M059J (cell line): ENCODE results near the gene MED27. TPM values are rescaled to one million over a fixed set of nuclear protein-coding genes. Genes with fewer than 3 reads are reported as not detected.

Experiments used
- DNase-seq: peaks from one replicate; pipeline ENCODE4 v3.0.0-alpha.2; 2012; ENCODE audit warnings: low read depth
- total RNA-seq: library from RNA; depleted of rRNA; stranded (reverse); fragments of >200 nt; shearing (Covaris generic); gene quantifications from 2 replicates; pipeline ENCODE4 v1.2.3, GENCODE V29; 2014

The MED27 gene
- total RNA-seq, 1 experiment from 2014 or later, result 50.1 TPM

DNA sequence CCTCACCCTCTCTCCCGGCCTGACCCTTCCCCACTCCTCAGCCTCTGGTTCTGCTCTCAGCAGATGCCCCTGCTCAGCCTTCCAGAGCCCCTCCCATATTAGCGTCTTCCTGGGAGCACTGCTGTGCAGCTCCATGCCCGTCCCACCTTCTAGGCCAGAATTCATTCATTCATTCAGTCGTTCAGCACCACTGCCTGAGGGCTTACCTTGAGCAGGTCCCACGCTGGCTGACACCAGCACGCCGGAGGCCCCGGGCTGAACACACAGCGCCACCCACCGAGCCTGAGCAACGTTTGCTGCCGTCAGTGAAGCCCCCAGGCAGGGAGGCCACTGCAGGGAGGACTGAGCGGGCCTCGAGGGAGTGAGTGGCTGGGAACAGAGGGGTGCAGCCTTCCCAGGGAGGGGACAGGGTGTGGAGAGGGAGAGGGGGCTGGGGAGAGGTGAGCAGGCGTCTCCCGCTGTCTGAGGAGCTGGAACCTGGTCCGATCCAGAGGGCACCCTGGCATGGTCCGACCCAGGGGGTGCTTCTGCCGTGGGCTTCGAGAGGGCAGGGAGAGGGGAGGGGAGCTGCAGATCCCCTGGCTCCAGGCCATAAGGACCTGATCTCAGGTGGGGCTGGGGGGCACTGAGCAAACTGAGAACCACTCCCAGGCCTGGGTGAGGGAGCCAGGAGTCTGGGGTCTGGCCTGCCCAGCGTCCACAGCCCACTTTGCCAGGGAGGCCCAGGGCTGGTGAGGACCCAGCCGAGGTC, 241.0 kb downstream of the MED27 start:
- no peak for DNase-seq

DNA sequence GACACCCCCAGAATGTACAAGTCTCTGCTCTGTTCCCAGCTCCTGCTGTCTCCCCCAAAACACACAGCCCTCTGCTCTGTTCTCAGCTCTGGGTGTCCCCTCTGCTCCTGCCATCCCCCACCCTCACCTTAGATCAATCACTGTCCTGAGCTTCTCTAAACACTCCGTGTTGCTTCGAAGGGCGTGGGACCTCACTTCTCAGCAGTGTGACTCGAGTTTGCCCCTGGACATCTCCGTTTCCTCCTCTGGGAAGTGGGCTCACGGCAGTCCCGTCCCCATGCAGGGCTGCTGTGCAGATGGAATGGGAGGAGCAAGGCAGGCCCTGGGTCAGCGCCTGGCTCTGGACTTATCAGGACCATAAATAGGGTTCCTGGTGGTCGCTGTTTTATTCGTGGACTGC, 241.8 kb downstream of the MED27 start:
- no peak for DNase-seq

DNA sequence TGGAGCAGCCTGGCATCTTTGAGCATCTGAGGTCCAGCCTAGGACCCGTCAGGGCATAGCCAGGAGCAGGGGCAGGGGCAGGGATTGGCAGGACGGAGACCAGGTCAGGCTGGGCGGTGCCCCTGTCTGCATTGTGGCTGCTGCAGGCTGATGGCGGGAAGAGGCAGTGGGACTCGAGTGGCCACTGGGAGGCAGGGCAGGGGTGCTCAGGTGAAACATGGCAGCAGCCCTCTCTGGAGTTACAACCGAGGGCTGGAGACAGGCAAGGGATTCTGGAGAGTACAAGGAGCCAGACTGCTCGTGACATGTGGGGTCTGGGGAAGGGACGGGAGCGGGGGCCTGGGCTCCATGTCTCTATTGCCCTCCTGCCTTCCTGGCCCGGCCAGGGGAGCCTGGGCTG, 242.4 kb downstream of the MED27 start:
- peak; percentile 33 for DNase-seq

DNA sequence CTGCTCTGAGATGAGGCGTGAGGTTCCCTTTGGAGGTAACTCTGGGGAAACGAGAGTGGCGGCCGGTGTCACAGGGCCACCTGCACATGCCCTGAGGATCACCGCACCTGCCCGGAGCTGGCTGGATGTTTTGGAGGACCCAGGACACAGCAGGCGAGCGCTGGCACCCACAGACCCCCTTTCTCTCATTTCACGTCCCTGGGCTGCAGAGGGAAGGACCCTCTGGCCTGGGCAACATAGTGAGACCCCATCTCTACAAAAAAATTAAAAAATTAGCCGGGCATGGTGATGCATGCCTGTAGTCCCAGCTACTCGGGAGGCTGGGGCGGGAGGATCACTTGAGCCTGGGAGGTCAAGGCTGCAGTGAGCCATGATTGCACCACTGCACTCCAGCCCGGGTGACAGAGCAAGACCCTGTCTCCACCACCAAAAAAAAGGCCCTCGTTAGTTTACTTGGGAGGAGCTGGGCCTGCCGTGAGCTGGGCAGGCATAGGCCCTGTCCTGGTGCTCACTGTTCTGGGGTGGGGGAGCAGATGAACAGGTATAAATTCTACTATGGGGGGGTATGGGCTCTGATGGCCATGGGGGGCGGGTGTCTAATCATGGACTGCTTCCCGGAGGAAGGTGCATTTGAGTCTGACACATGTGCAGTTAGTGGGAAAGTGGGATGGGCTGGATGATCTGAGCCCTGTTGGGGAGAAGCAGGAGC, 242.9 kb downstream of the MED27 start:
- DNase-seq, result no peak

DNA sequence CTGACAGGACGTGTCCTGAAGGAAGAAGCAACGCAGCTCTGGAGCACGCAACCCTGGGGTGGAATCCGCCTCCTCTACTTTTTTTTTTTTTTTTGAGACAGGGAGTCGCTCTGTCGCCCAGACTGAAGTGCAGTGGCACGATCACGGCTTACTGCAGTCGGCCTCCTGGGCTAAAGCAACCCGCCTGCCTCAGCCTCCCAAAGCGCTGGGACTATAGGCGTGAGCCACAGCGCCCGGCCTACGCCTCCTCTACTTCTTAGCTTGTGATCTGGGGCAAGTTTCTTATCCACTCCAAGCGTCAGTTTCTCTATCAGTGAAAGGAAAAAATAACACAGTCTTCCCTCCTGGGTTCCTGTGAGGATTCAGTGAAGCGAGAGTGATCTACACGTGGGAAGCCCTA, 243.6 kb downstream of the MED27 start:
- DNase-seq, result no peak

DNA sequence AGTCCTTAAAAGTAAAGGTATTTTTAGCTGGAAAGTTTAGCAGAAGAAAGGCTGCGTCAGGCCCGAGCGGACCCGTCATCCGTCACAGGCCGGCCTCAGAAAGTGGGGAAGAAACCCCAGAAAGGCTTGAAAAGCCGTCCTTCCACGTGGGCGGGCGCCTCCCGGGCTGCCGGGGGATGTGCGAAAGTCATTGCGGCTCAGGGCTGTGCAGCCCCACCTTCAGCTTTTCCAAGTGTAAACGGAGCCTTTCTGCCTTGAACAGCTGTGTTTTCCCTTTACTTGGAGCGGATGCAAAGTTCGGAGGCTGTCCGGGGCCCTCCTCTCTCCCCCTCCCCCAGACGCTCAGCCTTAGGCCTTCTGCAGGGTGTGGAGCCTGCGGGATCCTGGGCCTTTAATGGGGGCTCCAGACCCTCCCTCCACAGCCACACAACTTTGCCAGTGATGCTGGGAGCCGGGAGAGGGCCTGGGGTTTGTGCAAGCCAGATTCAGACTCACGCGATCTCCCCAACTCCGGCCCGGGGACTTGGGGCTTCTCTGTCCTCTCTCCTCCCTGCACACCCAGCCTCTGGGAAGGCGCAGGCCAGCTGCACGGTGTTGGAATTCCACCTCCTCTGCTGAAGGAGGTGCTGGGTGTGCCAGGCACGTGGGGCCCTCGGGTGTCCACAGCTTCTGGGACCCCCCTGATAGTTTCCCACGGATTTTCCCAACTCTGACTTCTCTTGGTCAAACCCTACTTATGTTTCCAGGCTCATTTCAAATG, 244.3 kb downstream of the MED27 start:
- DNase-seq, result no peak

DNA sequence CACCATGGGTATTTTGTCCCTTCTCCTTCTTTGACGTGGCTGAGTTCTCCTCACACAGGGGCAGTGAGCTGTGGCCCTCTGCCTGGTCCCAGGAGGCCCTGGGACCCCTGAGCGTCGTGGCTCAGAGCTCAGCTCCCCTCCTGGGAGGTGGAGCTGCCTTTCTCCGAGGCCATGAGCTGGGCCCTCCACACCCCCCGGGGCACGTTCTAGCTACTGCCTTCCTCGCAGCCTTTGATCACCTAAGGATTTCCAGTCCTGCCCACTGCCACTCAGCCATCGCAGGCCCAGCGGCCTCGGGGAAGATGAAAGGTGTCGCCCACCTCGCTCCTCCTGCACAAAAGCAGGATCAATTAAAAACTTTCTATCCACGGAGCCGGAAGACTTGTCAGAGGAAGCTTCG, 244.9 kb downstream of the MED27 start:
- DNase-seq, result no peak

DNA sequence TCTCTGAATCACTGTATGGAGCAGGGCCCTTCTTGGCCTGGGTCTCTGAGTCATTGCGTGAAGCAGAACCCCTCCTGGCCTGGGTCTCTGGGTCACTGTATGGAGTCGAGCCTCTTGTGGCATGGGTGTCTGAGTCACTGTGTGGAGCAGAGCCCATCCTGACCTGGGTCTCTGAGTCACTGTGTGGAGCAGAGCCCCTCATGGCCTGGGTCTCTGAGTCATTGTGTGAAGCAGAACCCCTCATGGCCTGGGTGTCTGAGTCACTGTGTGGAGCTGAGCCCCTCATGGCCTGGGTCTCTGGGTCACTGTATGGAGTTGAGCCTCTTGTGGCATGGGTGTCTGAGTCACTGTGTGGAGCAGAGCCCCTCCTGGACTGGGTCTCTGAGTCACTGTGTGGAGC, 245.8 kb downstream of the MED27 start:
- peak; percentile 25 for DNase-seq

DNA sequence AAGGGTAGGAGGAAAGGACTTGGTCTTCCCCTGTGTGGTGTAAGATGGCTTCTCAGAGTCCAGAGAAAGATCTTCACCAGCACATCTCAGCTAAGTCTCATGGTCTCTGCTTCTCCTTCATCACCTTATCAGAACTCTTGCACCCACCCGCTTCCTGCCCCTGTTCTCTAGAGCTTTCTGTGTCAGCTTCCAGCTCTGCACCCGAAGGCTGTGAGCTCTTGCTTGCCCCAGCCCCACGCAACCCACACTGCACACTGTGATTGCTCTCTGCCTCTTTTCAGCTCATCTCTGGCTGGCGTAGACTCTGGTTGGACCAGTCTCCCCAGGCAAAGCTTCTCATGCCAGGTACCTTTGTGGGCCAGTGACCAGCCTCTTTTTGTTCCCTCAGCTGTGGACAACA, 246.6 kb downstream of the MED27 start:
- no peak for DNase-seq

DNA sequence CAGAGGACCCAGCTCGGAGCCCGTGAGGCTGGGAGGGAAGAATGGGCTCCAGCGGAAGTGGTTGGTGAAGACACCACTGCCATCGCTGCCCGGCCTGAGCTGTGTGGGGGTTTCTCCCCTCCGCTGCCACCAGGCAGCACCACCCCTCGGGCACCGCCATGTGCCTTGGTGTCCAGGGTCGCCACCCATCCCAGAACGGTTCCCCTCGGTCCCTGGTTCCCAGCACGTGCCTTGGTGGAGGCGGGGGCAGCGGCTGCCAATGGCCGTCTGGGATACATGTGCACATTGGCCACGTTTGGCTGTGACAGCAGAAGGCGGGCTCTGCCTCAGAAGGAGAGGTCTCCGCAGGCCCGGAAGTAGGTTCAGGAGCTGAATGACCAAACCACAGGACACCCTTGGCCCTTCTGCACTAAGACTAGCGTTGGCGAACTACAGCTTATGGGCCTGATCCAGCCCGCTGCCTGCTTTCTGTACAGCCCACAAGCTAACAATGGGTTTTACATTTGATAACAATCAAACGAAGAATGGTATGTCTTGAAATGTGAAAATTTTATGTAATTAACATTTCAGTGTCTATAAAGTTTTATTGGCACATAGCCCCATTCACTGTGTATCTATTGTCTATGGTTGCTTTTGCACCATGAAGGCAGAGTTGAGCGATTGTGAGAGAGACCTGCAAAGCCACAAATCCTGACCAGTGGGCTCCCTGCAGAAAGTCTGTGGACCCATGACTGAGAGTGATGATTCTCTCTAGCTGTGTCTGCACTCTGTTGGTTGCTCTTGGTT, 248.1 kb downstream of the MED27 start:
- DNase-seq, result no peak

DNA sequence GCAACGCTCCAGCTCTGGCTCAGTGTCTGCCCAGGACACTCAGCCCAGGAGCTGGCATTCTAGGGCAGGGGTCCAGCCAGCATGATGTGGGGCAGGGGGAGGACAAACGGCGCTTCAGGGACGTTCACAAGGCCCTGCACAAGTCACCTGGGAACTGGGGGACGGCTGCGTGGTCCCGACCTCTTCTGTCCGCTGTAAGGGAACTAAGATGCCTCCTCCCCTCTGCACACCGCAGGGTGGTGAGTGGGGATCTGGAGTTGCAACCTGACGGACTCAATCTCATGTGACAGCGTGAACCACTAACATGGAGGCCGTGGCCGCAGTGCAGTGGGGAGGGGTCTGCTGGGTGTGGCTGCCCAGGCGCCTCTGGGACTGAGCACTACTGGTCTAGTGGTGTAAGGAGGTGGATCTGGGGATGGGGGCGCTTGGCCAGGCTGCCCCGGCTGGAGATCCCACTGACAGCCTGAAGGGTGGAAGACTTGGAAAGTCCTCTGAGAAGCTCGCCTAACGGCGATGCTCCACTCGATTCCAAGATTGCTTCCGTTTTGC, 251.8 kb downstream of the MED27 start:
- DNase-seq, result no peak

DNA sequence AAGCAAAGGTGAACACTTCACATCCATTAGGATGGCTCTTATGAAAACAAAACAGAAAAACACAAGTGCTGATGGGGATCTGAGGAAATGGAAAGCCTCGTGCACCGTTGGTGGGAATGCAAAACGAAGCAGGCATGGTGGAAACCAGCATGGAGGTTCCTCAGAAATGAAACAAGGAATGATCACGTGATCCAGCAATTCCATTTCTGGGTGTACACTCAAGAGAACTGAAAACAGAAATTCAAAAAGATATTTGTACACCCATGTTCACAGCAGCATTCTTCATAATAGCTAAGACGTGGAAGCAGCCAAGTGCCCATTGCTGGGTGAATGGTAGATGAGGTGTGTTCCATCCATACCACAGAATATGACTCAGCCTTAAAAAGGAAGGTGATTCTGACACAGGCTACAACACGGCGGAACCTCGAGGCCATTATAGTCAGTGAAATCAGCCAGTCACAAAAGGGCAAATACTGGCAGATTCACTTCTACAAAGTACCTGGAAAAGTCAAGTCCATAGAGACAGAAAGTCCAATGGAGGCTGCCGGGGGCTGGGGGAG, 252.6 kb downstream of the MED27 start:
- peak; percentile 23 for DNase-seq

DNA sequence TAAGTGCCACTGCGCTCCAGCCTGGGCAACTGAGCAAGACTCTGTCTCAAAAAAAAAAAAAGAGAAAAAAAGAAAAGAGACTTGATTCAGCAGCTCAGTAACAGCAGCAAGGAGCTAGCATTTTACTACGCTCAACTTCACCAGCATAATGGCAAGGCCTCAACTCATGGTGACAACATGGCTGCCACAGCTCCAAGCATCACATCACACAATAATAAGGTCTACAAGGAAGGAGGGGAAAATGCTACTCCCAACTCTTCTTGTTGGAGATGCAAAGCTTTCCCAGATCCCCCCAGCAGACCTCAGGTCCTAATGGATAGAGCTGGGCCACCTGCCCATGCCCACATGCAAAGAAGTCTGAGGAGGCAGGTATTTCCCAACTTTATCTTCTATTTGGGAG, 253.6 kb downstream of the MED27 start:
- DNase-seq, result no peak

DNA sequence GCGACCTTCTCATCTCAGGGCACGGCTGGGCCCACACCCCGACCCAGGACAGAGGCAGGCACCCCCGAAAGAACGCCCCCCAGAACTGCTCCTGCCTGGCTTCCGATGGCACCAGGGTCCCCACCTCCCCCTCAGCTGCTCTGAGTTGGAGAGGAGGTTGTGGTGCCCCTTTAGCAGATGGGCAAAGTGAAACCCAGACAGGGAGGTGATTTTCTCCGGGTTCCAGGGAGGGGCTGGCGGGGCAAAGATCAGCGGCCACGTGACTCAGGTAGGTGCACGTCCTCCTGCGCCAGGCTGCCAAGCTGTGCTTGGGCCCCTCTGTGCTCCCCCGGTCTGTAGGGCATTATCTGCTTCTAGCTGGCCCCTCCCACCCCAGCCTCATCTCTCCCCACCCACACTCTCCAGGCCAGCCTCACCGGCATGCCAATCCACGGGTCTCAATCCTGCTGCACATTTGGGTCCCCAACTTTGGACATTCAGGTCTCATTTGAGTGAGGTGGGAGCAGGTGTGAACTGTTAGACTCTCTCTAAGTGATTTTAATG, 254.6 kb downstream of the MED27 start:
- no peak for DNase-seq

DNA sequence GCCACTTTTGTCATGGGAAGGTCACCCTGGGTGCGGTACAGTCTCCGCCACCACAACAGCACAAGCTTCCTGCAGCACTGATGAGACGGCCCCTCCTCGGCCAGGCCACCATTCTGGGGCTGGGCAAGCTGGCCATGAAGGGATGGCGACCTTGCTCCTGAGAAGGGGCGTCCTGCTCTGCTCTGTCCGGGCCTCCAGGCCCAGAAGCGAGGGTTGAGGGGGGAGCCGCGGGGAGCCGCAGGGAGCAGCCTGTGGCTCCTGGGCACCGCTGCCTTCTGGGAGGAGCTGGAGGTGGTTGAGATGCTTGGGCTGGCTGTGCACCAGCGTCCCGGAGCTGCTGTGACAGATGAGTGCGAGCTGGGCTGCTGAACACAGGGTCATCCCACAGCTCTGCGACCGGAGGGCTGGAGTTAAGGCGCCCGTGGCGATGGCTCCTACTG, 255.5 kb downstream of the MED27 start:
- DNase-seq, result no peak

DNA sequence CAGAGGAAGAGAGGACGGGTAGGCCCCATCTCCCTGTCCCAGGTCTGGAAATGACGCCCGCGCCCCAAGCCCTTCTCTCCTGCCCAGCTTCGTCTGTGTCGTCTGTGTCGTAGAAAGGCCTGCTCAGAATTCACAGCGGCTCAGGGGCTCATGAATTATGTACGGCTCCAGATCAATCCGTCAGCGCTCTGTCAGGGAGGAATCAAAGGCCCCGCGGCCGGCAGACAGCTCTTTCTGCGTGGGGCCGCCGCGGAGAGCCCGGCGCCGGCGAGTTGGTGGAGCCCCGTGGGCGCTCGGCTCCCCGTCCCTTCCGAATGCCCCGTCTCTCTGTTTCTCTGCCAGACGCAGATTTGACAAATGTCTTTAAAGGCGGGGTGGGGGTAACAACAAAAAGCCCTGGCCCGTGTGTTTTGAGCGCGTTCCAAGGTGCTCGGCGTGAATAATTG, 255.9 kb downstream of the MED27 start:
- no peak for DNase-seq

DNA sequence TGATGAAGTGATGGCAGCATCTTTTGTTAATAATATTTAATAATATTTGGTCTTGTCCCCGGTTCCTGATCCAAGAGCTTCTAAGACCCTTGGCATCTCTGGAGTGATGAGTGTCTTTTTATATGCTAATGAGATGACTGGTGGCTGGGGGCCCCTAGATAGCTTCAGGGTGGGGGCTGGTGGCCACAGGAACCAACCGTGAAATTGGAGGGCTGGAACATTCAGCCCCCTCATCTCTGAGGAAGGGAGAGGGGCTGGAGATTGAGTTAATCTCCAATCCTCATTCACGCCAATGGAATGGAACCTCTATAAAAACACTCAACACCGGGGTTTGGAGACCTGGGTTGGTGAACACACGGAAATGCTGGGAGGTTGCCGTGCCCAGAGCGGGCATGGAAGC, 261.6 kb downstream of the MED27 start:
- no peak for DNase-seq

DNA sequence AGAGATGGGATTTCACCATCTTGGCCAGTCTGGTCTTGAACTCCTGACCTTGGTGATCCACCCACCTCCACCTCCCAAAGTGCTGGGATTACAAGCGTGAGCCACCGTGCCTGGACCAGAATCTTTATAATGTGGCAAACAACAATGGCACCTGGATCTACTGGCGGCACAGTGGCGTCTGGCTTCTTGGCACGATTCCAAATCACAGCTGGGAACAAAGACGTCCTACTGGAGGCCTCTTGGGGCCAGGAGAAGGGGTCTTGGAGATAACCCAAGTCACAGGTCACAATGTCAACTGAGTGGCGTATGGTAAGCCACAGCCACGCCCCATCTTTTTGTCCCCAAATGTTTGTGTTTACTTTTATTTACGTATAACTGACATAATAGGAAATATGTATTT, 262.0 kb downstream of the MED27 start:
- no peak for DNase-seq

DNA sequence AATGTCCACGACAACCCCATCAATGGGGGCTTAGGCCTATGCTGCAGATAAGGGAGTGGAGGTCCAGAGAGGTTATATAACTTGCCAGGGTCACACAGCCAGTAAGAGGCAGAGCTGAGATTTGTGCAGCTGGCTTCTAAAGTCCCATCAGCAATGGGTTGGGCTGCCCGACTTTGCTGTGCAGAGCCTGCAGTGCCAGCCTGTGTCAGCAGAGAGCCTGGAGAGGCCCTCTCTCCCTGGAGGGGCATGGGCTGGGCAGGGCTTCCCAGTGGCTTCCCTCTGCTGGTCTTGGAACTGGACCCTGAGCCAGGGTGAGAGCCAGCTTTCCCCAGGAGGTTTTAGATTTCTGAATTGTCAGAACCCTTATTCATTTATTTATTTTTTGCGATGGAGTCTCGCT, 262.6 kb downstream of the MED27 start:
- DNase-seq, result no peak

DNA sequence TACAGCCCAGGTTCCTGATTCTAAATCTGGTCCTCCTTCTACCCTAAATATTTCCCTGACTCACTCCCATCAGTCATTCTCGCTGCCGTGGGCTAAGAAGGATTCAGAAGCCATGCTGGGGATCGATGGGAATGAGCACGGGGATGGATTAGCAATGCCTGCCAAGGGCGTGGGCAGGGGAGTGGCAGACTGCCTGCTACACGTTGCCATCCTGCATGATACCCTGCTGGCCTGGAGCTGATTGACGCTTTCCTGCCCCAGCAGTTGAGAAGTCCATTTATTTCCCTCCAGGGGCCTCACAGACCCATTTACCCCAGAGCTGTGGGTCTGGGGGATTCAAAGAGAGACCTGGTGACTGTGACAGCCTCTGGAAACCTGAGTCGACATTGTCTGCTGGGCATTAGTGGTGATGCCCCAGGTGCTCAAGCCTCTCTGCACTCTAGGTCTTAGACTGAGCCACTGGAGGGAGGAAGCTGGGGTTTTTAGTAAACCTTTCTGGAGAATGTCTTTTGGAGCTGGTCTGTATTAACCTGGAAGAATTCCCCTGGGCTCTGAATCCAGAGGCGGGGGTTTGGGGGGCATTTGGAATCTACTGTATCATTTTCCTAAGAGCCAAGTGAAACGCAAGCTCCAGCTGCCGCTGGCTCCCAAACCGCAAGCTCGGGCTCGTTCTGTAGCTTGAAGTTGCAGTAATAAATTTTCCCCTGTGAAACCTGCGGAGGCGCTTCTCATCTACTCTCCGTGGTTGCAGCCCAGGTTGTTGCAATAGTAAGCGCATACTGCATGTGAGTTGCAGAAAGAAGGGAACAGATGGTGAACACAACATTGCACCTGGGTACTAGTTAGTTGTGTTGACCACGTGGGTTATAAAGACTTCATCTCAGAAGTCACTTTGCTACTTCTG, 263.4 kb downstream of the MED27 start:
- DNase-seq, result no peak
